Trophoblast cell (in vitro differentiated cells and primary cell): ENCODE measurements around the gene CNTN6.

ENCODE experiments used
- DNase-seq, 2 donors: peaks; one replicate each; pipeline ENCODE4 v3.0.0-alpha.2; 2016
- H2AFZ ChIP-seq: 2 replicates; pipeline ENCODE4 v1.6.1; 2013; ENCODE audit warnings: low read length, moderate library complexity, mild to moderate bottlenecking; ENCODE audit not compliant: insufficient read depth, poor library complexity
- H2AK5ac ChIP-seq: 2 replicates; pipeline ENCODE4 v1.6.1; 2013; ENCODE audit warnings: mild to moderate bottlenecking, low read length
- H2BK120ac ChIP-seq: 2 replicates; pipeline ENCODE4 v1.6.1; 2013; ENCODE audit warnings: low read length, mild to moderate bottlenecking, moderate library complexity; ENCODE audit not compliant: insufficient read depth, poor library complexity
- H2BK12ac ChIP-seq: 2 replicates; pipeline ENCODE4 v1.6.1; 2013; ENCODE audit warnings: mild to moderate bottlenecking, low read length, moderate library complexity
- H2BK5ac ChIP-seq: 2 replicates; pipeline ENCODE4 v1.6.1; 2013; ENCODE audit warnings: low read length, low read depth, moderate library complexity, mild to moderate bottlenecking; ENCODE audit not compliant: poor library complexity
- H3K14ac ChIP-seq: 2 replicates; pipeline ENCODE4 v1.6.1; 2013; ENCODE audit warnings: mild to moderate bottlenecking, low read length
- H3K18ac ChIP-seq: 2 replicates; pipeline ENCODE4 v1.6.1; 2013; ENCODE audit warnings: mild to moderate bottlenecking, low read length
- H3K23ac ChIP-seq: 2 replicates; pipeline ENCODE4 v1.6.1; 2013; ENCODE audit warnings: low read length
- H3K27ac ChIP-seq: 2 replicates; pipeline ENCODE4 v1.5.1; 2013; ENCODE audit warnings: low read depth, mild to moderate bottlenecking, inconsistent platforms, low read length, moderate library complexity
- H3K27me3 ChIP-seq: 2 replicates; pipeline ENCODE4 v1.6.1; 2013; ENCODE audit warnings: inconsistent platforms, mild to moderate bottlenecking, low read length, moderate library complexity; ENCODE audit not compliant: insufficient read depth
- H3K36me3 ChIP-seq, 2 experiments: 1 replicate in 1 of 2; 2 replicates in 1 of 2; pipeline ENCODE4 v1.6.1; 2013; ENCODE audit warnings: low read length in 2 of 2, mild to moderate bottlenecking in 2 of 2, moderate library complexity in 1 of 2; ENCODE audit not compliant: insufficient read depth in 2 of 2, control insufficient read depth in 1 of 2
- H3K4ac ChIP-seq: 2 replicates; pipeline ENCODE4 v1.6.1; 2013; ENCODE audit warnings: low read depth, mild to moderate bottlenecking, low read length, moderate library complexity
- H3K4me1 ChIP-seq, 2 experiments: 1 replicate in 1 of 2; 2 replicates in 1 of 2; pipeline ENCODE4 v1.6.1; 2013; ENCODE audit warnings: low read length in 2 of 2, mild to moderate bottlenecking in 2 of 2, moderate library complexity in 1 of 2; ENCODE audit not compliant: insufficient read depth in 2 of 2, control insufficient read depth in 1 of 2
- H3K4me2 ChIP-seq: 2 replicates; pipeline ENCODE4 v1.6.1; 2013; ENCODE audit warnings: inconsistent platforms, mild to moderate bottlenecking, low read length, moderate library complexity
- H3K4me3 ChIP-seq: 2 replicates; pipeline ENCODE4 v1.5.1; 2013; ENCODE audit warnings: mild to moderate bottlenecking, low read depth, low read length, inconsistent platforms
- H3K79me1 ChIP-seq: one replicate; pipeline ENCODE4 v1.6.1; 2013; ENCODE audit warnings: low read length
- H3K79me2 ChIP-seq: 2 replicates; pipeline ENCODE4 v1.6.1; 2013; ENCODE audit warnings: low read length, mild to moderate bottlenecking; ENCODE audit not compliant: control insufficient read depth, insufficient read depth, poor library complexity
- H3K9ac ChIP-seq: 2 replicates; pipeline ENCODE4 v1.6.1; 2013; ENCODE audit warnings: mild to moderate bottlenecking, low read length
- H3K9me3 ChIP-seq: 2 replicates; pipeline ENCODE4 v1.6.1; 2013; ENCODE audit warnings: low read depth, mild to moderate bottlenecking, control low read depth, inconsistent platforms, low read length; ENCODE audit not compliant: insufficient read depth
- H4K12ac ChIP-seq: 2 replicates; pipeline ENCODE4 v1.6.1; 2013; ENCODE audit warnings: low read depth, mild to moderate bottlenecking, low read length, moderate library complexity
- H4K8ac ChIP-seq: 2 replicates; pipeline ENCODE4 v1.6.1; 2013; ENCODE audit warnings: low read depth, mild to moderate bottlenecking, low read length, moderate library complexity
- H4K91ac ChIP-seq: one replicate; pipeline ENCODE4 v1.6.1; 2013; ENCODE audit warnings: low read depth, mild to moderate bottlenecking, low read length, moderate library complexity
- WGBS: extraction: QIAGEN DNeasy Blood & Tissue Kit; methylation state at CpG from one replicate; pipeline ENCODE4 v1.1.7; 2013; ENCODE audit warnings: missing lambda C conversion rate; ENCODE audit not compliant: insufficient read length, insufficient coverage; ENCODE audit errors: extremely low coverage; 5-methylcytosine and 5-hydroxymethylcytosine counted together

The CNTN6 gene

DNA sequence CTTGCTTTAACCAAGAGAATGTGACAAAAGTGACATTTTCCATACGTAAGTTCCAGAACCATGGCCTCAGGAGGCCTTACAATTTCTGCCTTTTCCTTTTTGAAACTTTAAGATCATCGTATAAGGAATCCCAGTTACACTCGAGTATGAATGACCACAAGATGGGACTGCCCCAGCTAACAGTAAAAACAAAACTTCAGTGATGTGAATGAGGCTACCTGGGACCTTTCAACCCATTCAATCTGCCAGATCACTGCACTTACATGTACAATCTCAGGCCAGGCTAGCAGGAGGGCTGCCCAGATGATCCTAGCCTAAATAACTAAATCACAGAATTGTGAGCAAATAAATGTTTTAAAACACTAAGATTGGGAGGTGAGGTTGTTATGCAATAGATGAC is 328.8 kb downstream of the CNTN6 start:
- no peaks in the 10 kb centered on the region for H3K36me3 ChIP-seq
- no peak overlapping the region for H4K91ac ChIP-seq
- no peak overlapping the region for H2AK5ac ChIP-seq
- H3K4me2 ChIP-seq, result no peak overlapping the region
- no peak for DNase-seq
- H3K23ac ChIP-seq, result no peak overlapping the region
- H3K4me3 ChIP-seq, result no peak overlapping the region
- H3K9ac ChIP-seq, result no peak overlapping the region
- no peaks in the 10 kb centered on the region for H3K79me2 ChIP-seq
- H4K12ac ChIP-seq, result no peak overlapping the region
- H3K27me3 ChIP-seq, result no peaks in the 10 kb centered on the region
- H2BK12ac ChIP-seq, result no peak overlapping the region
- H3K79me1 ChIP-seq, result no peaks in the 10 kb centered on the region
- no peaks in the 10 kb centered on the region for H3K4me1 ChIP-seq
- no CpG with 5 or more reads among the region's 3 CpGs for WGBS
- H3K14ac ChIP-seq, result no peak overlapping the region
- H2BK5ac ChIP-seq, result no peak overlapping the region
- no peaks in the 10 kb centered on the region for H3K9me3 ChIP-seq
- H2BK120ac ChIP-seq, result no peak overlapping the region
- no peak overlapping the region for H2AFZ ChIP-seq
- no peak overlapping the region for H3K18ac ChIP-seq
- H3K4ac ChIP-seq, result no peak overlapping the region
- H4K8ac ChIP-seq, result no peak overlapping the region
- no peak overlapping the region for H3K27ac ChIP-seq

DNA sequence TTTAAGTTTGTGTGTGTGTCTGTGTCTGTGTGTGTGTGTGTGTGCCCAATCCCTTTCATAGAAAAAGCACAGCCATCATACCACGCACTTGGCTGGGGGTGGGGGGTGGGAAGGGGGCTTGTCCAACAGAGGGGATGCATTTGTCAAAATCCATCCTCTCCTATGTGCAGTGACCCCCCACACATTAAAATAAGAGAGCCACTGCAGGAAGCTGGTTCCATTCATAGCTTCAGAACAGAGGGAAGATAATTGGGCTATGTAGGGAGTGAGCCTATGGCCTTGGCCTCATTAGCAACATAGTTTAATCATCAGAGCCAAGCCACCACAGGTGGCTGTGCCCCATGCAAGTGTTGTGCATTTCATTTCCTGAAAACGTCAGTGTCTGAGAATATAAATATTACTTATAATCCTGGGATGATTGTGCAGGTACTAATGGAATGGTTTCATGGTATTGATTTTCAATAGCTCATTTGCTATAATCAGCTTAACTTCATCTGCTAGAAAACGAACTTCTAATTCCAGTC is 330.8 kb downstream of the CNTN6 start:
- Histone ChIP-seq H3K4me2 (no peak overlapping the region), H3K14ac (no peak overlapping the region), H4K12ac (no peak overlapping the region), H3K27ac (no peak overlapping the region), H3K79me1 (no peaks in the 10 kb centered on the region), H2BK5ac (no peak overlapping the region), H3K4me1 (no peaks in the 10 kb centered on the region), H2AFZ (no peak overlapping the region), H3K4ac (no peak overlapping the region), H3K18ac (no peak overlapping the region), H3K79me2 (no peaks in the 10 kb centered on the region), H2BK120ac (no peak overlapping the region), H2BK12ac (no peak overlapping the region), H3K23ac (no peak overlapping the region), H4K91ac (no peak overlapping the region), H3K36me3 (no peaks in the 10 kb centered on the region), H2AK5ac (no peak overlapping the region), H3K9me3 (no peaks in the 10 kb centered on the region), H3K27me3 (no peaks in the 10 kb centered on the region), H3K4me3 (no peak overlapping the region), H4K8ac (no peak overlapping the region), H3K9ac (no peak overlapping the region)
- no CpG with 5 or more reads among the region's 3 CpGs for WGBS
- no peak for DNase-seq

DNA sequence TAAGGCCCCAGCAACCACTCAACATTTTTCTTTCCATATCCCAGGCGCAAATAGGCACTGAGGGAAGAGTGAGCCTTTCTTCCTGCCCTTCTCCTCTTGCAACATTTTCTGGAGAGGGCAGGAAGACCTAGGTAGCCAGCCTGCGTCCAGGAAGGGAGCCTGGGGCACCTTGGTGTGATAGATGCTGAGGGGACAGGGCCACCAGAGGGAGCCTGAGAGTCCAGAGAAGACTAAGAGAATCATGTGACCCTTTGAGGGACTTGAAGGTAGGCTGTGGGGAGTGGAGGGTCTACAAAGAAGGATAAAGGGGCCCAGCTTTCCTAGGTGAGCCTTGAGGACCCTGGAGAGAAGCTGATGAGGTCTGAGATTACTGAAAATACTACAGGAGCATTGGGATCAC is 346.6 kb downstream of the CNTN6 start:
- Histone ChIP-seq H2AK5ac (no peak overlapping the region), H4K12ac (no peak overlapping the region), H4K8ac (no peak overlapping the region), H3K27me3 (no peaks in the 10 kb centered on the region), H3K4ac (no peak overlapping the region), H3K9ac (no peak overlapping the region), H3K4me2 (no peak overlapping the region), H3K18ac (no peak overlapping the region), H3K36me3 (no peaks in the 10 kb centered on the region), H3K79me1 (no peaks in the 10 kb centered on the region), H3K23ac (no peak overlapping the region), H2AFZ (no peak overlapping the region), H3K79me2 (no peaks in the 10 kb centered on the region), H4K91ac (no peak overlapping the region), H3K27ac (no peak overlapping the region), H2BK5ac (no peak overlapping the region), H3K4me3 (no peak overlapping the region), H3K9me3 (no peaks in the 10 kb centered on the region), H2BK12ac (no peak overlapping the region), H2BK120ac (no peak overlapping the region), H3K4me1 (no peaks in the 10 kb centered on the region), H3K14ac (no peak overlapping the region)
- DNase-seq, result peak in 1 of 2 donors; percentile 2
- WGBS, result no CpG with 5 or more reads among the region's 2 CpGs

DNA sequence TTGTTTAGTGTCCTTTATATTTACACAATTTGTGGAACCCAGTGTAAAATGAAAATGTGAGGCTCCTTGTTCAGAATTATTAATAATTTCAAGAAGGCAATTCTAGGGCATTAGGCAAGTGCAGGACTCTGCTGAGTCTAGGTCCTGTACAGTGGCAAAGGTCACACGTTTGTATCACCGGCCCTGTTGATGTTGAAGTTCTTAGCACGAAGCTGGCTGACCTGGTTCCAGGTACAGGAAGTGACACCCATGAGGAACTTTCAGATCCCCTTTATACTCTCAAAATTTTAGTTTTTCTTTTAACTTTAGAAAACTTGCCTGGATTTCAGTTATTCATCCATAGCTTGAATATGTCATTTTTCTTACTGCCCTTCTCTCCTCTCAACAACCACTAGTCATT is 349.4 kb downstream of the CNTN6 start:
- Histone ChIP-seq H3K14ac (no peak overlapping the region), H3K9me3 (no peaks in the 10 kb centered on the region), H3K27me3 (no peaks in the 10 kb centered on the region), H3K4me1 (no peaks in the 10 kb centered on the region), H3K23ac (no peak overlapping the region), H3K4ac (no peak overlapping the region), H2BK120ac (no peak overlapping the region), H3K4me3 (no peak overlapping the region), H3K27ac (no peak overlapping the region), H2BK5ac (no peak overlapping the region), H3K18ac (no peak overlapping the region), H3K36me3 (no peaks in the 10 kb centered on the region), H3K4me2 (no peak overlapping the region), H2AFZ (no peak overlapping the region), H4K91ac (no peak overlapping the region), H3K79me2 (no peaks in the 10 kb centered on the region), H2BK12ac (no peak overlapping the region), H2AK5ac (no peak overlapping the region), H3K79me1 (no peaks in the 10 kb centered on the region), H4K12ac (no peak overlapping the region), H4K8ac (no peak overlapping the region), H3K9ac (no peak overlapping the region)
- no peak for DNase-seq
- WGBS, result no CpG with 5 or more reads among the region's 3 CpGs
